COLO829 (cell line): ENCODE data around the gene AKR1C1.
"Not testable (repeated sequence)": the region's sequence is repeated elsewhere in the genome, so short reads cannot be mapped to it uniquely, and the experiment has no call there.

Source experiments
- DNase-seq: peaks from one replicate; pipeline ENCODE4 v3.0.0; 2012; ENCODE audit warnings: low spot score

AKR1C1 gene

DNA sequence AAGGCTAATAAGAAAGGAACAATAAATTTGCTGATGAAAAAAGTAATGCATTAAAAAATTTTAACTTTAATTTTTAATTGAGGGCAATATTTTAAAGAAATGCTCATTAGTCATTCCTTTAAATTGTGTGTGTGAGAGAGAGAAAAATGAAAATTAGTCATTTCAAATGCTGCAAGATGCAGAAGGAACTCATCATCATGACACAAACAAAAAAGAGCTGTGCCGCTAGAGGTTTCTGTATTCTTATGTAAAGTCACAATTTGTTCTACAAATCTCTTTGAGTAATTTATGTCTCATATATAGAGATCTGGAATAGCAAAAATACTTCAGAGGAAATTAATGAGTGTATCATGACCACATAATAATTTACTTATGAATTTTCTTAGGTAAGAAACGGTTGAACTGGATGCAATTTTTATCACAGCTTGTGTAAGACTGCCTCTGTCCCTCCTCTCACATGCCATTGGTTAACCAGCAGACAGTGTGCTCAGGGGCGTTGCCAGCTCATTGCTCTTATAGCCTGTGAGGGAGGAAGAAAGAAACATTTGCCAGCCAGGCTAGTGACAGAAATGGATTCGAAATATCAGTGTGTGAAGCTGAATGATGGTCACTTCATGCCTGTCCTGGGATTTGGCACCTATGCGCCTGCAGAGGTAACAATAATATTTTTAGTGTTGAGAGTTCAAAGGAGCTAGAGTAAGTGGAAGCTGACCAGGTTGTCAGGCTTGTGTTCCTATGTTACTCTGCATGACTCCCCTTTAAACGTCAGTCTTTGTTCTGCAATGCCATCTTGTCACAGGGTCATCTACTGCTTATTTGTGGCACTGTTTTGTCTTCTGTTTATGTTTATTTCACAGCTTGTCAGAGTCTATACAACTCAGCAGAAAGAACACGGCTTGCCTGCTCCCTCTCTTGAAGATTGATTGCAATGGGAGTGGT is at the start of gene AKR1C1:
AKR1C1 (plus strand) TSS at position 540 of the 939 bp plus-strand sequence; CDS start at position 570, 30 bp downstream.
- DNase-seq, result not testable (repeated sequence)

DNA sequence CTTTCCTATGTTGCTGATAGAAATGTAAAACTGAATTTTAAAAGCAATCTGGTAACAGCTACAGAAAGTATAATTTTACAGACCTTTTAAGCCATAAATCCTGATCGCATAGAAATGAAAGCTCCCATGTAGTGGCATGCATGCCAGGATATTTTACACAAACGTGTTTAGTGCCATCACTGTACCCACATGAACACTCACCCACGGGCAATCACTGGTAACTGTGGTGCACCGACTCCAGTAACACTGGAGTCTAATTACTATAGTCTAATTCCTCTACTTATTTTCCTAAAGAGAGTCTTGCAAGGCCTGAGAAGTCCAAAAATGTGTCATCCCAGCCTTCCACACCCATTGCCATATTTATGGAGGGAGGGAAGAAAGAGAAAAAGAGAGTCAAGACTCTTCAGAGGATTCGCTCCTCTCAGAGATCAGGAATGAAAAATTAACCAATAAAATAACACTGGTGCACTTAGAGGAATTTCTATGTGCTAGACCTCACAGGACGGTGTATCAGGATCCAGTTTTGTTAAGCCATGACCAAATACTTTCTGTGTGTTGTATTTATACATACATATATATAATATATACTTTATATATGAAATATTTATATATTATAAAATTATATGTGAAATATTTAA is 48.9 kb upstream of the AKR1C1 start:
- DNase-seq, result no peak

DNA sequence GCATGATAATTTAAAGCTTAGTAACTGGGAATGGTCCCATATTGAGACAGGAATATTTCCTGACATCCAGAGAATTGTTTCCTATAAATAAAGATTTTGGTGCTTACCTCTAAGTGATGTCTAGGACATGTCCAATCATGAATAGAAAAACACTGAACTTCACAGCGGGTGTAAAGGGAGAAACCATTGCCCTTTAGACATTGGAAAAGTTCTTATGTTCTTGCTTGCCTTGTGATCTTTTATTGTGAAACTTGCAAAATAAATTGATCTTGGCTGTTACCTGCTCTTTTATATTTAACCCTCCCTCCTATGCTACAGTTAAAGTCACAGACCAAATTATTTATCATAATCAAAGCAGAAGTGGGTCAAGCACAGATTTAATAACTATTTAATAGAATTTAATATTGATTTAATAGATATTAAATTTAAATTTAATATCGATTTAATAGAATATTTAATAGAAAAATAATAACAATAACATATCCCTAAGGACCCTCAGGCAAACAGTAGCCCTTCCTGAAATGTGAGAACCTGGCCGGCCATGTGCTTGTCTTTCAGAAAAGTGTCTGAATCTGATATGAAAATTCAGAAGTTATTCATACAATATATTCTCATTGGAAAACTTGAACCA is 47.0 kb upstream of the AKR1C1 start:
- no peak for DNase-seq

DNA sequence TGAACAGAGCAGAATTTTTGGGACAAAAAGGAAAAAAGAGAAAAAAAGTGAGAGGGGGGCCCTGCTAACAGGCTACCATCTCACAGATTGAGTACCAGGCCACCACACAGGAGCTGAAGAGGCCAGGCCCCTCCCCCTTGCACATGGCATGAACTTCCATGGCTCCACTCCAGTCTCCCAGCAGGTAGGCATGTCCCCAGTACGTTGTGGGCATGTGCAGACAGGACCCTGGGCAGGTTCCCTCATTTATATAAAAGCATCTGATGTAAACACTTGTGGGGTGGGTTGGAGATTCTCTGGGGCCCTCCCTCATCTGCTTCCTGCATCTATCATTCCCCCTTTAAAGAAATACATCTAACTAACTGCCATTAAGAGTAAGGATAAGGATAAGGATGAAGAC is 45.0 kb upstream of the AKR1C1 start:
- DNase-seq, result no peak

DNA sequence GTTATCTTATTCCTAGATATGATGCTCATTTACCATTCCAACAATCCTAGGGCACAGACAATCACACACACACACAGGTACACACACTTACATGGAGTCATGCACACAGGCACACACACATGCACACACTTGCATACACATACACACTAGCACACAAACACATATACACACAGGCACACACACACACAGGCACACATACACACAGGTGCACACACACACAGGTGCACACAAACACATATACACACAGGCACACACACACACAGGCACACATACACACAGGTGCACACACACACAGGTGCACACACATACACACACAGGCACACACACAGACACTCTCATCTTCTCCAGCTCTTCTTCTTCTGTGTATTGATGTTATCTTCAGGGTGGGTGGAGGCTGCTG is 38.7 kb upstream of the AKR1C1 start:
- not testable (repeated sequence) for DNase-seq

DNA sequence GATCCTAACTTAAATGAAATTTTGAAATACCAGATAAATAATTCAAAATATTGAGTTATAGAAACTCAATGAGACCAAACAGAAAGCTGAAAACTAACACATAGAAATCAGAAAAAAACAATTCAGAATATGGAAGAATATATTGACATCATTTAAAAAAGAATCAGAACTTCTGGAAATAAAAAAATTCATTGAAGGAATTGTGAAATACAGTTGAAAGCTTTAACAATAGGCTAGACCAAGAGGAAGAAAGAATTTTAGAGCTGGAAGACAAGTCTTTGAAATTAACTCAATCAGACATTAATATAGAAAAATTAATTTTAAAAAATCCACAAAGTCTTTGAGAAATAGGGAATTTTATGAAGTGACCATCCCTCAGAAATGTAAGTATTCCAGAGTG is 36.8 kb upstream of the AKR1C1 start:
- no peak for DNase-seq

DNA sequence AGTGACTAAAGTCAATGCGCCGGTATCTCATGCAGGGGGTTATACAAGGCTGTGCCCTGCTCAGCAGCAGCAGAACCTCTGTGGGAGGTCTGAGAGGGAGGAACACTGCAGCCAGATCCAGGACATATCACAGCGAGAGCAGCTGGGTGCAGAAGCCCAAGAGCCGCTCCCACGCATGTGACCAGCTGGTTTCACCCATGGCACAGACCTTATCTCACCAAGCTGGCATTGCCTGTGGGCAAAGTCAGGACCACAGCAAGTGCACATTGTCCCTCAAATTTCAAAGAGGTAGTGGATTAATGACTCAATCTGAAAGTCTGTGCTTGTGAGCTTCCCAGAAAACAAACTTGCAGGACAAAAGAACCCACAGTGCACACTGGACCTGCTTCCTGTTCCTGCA is 31.6 kb upstream of the AKR1C1 start:
- no peak for DNase-seq

DNA sequence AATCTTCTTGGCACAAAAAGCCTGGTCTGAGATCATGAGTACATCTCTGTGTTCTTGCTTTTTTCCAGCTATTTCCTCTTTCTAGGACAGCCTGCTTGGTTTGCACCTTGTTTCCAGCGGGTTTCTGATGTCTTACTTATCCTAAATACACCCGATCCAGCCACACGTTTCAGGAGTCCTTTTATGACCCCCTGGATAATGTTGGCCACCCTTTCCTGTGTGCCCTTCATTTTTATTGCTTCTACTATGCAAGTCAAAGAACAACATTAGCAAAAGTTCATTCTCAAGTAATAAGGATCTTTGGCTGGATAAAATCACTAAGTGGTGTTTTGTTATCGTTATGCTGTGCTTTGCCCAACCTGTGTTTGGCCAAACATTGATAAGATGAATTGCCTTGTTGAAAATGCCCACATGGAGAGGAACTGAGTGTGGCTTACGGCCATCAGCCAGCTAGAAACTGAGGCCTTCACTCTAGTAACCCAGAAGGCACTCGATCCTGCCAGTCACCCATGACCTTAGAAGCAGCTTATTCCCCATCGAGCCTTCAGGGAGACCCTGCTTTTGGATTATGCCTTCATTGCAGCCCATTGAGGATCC is 28.7 kb upstream of the AKR1C1 start:
- no peak for DNase-seq

DNA sequence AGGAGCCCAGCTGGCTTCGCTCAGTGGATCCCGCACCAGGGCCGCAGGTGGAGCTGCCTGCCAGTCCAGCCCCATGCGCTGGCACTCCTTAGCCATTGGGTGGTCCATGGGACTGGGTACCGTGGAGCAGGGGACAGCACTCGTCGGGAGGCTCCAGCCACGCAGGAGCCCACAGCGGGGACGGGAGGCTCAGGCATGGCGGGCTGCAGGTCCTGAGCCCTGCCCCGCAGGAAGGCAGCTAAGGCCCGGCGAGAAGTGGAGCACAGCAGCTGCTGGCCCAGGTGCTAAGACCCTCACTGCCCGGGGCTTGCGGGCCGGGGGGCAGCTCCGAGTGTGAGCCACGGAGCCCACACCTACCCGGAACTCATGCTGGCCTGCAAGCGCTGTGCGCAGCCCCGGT is 25.9 kb upstream of the AKR1C1 start:
- DNase-seq, result no peak

DNA sequence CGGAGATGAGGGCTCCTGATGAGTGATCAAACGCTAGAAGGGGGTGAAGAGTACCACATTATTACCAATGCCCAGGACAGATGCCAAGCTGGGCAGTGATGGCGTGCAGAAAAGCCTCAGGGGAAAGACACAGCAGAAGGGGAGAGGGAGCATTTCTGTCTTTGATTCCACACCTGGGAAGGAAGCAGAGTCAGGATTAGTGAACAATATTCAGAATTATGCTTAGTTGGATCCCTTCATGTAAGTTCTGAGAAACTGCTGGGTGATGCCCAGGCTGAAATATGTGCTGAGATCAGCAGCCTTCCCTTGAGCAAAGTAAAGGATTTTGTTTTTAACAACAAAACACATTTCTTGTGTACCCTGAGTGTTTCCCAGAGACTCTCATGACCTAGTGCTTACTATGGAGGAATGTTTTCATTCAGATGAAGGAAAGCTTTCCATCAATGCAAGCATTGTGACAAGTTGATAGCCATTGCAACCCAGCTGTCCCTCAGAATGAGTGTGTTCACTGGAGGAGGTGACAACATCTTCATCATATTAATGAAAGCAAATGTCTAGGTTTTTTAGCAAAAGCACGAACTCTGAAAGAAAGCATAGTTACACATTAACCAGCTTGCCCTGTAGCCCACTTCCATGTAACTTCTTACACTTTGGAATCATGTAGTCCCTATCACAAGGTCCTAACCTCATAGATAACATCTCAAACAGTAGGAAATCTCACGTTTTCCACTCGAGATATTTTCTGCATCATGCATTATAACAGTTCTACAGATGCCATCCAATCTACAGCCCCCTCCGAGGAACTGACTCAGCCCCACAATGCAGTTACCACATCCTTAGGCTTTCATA is 23.8 kb upstream of the AKR1C1 start:
- no peak for DNase-seq

DNA sequence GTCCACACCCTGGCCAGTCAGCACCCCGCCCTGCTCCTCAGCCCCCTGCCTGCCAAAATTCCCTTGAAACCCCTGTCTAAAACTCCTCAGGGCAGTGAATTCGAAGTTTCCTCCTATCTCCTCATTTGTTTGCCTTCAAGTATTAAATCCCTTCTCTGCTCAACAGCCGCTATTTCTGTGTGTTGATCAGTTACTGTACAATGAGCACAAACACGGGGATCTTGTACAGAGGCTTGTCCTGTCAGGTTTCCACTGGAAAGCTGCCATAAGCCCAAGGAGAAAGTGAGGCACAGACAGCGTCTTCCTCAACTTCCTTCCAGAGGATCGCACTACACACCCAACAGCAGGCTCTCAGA is 23.2 kb upstream of the AKR1C1 start:
- DNase-seq, result not testable (repeated sequence)

DNA sequence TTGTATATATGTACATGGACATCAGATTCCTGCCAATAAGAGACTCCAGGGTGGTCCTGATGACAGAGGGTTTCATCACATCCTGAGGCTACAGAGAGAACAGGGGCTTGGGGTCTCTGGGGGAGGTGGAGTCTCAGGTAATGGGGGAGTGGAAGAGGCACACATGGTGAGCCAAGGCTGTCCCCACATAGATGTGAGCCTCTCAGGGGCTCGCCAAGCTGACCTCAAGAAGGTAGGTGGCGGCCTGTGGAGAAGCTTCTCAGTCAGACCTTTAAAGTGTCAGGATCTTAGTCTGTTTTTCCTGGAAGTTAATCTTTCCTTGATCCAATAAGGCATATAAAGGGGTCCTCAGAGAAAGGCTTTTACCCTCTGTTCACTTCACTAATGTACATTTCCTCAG is 22.3 kb upstream of the AKR1C1 start:
- not testable (repeated sequence) for DNase-seq

DNA sequence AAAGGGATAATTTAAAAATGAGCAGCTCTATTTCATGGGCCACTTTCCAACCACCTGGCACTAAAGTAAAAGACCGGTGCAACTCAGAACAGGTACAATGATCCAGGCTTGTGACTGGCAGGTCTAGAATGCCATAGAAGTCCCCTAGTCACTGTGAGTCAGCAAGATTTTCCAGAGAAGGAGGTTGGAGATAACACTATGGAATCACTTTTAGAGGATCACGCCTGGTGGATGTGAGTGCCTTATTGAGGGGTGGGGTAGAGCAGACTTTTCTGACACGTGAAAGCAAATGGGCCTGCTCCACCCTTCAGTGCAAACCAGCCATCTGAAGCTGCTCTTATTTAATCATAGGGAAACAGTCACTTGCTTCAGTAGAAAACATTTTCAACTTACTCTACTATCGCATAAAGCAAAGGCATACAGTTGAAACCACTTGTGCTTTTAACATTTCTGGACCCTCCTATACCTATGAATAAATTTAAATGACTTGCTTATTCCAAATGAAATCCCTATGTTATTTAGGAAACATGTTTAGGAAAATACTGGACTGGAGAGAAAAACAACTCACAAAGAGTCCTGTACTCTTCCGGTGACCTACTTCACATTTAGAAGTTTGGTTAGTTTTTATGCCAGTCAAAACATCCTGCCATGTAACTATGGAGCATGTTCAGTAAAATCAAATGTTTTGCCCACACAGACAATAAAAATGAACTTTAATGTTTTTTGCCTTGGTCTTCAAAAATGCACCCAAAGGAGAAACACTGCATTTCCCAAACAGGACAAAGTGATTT is 21.5 kb upstream of the AKR1C1 start:
- no peak for DNase-seq

DNA sequence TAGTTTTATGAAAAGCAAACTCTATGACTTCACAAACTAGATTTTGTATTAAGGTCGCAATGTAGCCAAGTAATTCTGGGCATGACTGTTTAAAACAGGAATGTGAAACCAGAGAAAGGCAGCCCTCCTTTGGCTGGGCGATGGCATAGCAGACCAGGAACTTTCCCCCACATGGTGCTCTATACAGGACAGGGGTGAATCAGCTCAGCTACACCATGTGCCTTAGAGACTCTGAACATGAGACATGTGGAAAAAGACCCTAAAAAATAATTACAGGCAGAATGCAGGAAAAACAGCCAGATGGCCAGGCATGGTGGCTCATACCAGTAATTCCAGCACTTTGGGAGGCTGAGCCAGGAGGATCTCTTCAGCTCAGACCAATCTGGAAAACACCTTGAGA is 20.3 kb upstream of the AKR1C1 start:
- DNase-seq, result not testable (repeated sequence)

DNA sequence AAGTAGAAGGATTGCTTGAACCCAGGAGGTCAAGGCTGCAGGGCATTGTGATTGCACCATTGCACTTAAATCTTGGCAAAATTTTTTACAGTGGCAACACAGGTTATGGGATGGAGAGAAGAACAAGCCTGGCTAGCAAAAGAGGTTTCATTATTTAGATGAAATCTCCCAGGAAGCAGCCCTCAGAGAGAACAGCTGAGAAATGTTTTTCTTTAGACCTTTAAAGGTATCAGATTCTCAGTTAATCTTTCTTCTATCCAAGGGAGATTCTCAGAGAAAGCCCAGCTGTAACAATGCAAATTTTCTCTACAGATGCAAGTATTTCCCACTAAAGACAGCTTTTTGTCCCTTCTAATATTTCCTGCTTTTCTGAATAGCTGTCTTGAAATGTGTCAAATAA is 19.8 kb upstream of the AKR1C1 start:
- DNase-seq, result not testable (repeated sequence)

DNA sequence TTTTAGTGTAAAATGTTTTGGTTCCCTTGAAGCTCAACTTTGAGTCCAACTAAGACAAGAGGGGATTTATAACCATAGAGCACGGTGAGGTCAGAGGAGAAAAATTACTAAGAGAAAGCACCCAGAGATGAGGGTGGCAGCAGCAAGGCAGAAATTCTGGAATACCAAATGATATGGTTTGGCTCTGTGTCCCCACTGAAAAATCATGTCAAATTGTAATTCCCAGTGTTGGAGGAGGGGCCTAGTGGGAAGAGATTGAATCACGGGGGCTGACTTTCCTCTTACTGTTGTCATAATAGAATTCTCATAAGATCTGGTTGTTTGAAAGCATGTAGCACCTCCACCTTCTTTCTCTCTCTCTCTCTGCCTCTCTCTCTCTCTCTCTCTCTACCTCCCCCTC is 19.4 kb upstream of the AKR1C1 start:
- DNase-seq, result no peak

DNA sequence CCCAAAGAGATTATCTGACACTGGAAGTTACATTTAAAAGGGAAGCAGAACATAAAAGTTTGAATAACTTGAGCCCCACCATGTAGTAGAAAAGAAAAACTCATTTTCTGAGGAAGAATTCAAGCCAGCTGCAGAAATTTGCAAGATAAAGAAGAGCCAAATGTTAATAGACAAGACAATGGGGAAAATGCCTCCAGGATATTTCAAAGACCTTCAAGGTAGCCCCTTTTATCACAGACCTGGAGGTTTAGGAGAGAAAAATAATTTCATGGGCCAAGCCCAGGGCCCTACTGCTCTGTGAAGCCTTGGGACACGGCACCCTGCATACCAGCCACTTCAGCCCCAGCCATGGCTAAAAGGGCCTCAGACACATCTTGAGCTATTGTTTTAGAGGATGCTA is 18.4 kb upstream of the AKR1C1 start:
- DNase-seq, result no peak

DNA sequence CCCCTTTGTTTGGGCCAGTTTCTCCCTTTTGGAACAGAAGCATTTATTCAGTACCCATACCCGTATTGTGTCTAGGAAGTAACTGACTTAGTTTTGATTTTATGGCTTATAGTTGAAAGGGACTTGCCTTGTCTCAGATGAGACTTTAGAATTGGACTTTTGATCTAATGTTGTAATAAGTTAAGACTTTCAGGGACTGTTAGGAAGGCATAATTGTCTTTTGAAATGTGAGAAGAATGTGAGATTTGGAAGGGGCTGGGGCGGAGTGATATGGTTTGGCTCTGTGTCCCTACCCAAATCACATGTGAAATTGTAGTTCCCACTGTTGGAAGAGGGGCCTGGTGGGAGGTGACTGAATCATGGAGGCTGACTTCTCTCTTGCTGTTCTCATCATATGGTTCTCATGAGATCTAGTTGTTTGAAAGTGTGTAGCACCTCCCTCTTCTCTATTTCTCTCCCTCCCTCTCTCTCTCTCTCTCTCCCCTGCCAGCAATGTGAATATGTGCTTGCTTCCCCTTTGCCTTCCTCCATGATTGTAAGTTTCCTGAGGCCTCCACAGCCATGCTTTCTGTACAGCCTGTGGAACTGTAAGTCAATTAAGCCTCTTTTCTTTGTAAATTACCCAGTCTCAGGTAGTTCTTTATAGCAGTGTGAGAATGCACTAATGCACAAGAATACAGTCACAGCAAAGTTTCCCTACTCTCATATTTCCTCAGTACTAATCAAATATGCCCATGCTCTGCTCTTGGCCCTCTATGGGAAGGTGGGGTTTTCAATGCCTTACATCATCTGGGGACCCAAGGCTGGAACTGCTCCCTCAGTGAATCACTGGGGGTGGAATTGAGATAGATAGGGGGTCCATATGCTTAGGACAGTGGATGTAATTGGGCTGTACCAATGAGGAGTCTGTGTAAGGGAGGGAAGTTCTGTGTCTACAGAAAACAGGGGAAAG is 17.2 kb upstream of the AKR1C1 start:
- no peak for DNase-seq

DNA sequence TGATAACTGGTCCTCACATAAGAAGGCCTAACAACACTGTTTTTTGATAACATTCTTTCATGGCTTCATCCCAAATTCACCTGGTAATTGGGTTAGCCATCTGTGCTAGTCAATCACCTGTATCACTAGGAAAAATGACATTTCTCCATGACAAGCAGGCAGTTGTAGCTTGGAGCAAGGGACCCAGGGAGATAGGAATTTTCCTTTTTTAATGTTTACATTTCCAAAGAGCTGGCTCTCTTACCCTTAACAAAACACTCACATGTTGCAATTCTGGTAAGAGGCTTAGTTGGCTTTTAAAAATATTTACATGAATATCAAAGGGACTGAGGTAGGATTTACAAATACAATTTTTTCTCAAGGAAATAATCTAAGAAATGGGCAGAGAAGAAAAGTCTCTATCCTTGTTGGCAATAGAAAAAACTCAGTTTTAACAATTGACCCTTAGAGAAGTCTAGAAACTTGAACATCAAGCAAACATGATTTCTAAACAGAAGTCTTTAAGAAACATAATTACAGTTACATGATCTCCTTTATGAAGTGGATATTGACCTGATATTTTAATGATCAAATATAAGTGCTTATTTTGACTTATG is 16.1 kb upstream of the AKR1C1 start:
- DNase-seq, result no peak
